ENCODE measurements around the gene PRELID3B. TPM values are rescaled to one million over a fixed set of nuclear protein-coding genes. Genes with fewer than 3 reads are reported as not detected.

PRELID3B gene
- total RNA-seq, 1 experiment from 2014 or later, result 85.1 TPM

- DNase-seq (ENCODE audit: low read depth), result no peak
These were observed 46.9 kb downstream of the PRELID3B start for GRCh38 chr20:58995461-58996225.

DNA sequence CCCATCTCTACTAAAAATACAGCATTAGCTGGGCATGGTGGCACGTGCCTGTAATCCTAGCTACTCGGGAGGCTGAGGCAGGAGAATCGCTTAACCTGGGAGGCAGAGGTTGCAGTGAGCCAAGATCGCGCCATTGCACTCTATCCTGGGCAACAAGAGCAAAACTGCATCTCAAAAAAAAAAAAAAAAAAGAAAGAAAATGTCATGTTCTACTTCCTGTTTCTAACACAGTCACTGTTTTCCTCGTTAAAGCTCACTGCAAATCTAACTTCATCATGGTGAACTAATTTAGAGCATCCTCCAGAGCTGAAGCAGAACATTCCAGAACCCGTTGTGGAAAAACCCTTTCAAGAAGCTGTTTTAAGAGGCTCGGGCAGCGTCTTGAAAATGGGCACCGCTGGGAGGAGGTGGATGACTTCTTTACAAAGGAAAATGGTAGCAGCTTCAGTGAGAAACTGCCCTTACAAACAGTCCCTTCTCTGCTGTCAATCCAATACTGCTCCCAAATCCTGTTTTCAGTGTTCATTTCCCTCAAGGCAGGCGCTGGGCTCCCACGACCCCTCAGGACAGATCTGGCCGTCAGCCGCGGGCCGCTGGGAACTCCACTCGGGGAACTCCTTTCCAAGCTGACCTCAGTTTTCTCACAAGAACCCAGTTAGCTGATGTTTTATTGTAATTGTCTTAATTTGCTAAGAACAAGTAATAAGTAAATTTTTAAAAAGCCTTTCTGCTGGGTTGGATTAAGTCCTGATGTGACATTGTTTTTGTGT, 48.0 kb downstream of the PRELID3B start:
- no peak for DNase-seq (ENCODE audit: low read depth)

DNA sequence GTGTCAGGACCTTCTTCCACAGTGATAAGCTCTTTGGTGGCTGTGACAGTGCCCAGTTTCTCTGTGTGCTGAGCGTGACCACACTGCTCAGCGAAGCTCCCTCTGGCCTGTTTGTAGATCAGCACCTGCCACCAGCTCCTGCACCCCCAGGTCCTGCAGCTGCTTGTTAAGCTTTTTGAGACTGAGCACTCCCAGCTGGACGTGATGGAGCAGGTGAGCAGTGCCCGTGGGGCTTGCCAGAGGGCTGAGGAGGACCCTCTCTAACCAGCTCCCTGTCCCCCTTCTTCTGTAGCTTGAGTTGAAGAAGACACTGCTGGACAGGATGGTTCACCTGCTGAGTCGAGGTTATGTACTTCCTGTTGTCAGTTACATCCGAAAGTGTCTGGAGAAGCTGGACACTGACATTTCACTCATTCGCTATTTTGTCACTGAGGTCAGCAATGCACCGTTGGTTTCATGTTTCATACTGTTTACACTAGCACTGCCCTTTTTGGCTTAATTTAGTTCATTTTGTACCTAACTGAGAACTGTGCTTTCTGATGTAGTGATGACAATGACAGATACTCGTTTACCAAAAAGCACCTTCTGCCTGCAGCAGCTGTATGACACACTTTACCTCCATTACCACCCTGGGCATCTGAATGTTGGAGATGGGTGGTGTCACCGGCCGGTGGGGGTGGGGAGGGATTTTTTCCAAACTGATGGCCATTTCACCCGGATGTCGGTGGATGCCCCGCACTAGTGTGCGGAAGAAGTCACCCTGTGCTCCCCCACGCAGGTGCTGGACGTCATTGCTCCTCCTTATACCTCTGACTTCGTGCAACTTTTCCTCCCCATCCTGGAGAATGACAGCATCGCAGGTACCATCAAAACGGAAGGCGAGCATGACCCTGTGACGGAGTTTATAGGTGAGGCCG, 49.0 kb downstream of the PRELID3B start:
- no peak for DNase-seq (ENCODE audit: low read depth)

DNA sequence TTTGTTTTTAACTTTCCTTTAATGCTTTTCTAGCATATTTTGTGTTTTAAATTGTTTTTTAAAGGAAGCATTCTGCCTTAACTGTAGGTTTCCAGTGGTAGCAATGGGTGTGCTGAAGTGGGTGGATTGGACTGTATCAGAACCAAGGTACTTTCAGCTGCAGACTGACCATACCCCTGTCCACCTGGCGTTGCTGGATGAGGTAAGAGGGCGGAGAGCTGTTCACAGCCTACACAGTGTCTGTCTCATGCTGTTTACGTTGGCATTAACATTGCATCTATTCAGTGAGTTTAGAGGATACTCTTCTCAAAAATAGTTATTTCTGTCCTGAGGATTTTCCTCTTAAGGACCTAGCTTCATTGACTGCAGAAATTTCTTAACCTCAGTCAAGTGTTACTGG, 49.7 kb downstream of the PRELID3B start:
- DNase-seq (ENCODE audit: low read depth), result no peak

DNA sequence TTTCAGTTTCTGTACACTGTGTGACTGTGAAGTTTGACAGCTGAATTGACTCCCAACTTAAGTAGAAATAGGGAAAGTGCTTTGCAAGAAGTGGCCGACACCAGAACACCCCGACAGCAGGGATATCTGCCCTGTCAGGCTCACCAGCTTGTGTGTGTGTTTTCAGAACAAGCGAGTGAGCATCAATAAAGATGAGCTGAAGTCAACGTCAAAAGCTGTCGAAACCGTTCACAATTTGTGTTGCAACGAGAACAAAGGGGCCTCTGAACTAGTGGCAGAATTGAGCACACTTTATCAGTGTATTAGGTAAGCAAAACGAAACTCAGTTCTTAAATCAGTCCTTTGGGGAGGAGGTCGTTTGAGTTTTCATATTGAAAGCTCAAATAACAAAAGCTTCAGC, 50.9 kb downstream of the PRELID3B start:
- no peak for DNase-seq (ENCODE audit: low read depth)

- no peak for DNase-seq (ENCODE audit: low read depth)
These were observed 51.7 kb downstream of the PRELID3B start for GRCh38 chr20:58990651-58991445.

DNA sequence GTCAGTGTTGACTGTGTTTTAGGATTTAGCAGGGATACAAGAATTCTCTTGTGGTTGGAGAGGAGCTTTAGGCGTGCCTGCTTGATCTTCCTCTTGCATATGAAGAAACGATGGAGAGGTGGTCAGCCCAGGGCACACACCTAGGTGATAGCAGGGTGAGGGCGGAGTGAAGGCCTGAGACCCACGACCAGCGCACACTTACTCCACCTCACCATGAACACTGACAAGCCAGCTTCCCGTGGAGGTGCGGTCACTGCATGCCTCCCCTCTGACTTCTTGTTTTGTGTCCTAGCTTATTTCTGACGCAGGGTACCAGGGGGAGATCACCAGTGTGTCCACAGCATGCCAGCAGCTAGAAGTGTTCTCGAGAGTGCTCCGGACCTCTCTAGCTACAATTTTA, 53.4 kb downstream of the PRELID3B start:
- DNase-seq (ENCODE audit: low read depth), result no peak

DNA sequence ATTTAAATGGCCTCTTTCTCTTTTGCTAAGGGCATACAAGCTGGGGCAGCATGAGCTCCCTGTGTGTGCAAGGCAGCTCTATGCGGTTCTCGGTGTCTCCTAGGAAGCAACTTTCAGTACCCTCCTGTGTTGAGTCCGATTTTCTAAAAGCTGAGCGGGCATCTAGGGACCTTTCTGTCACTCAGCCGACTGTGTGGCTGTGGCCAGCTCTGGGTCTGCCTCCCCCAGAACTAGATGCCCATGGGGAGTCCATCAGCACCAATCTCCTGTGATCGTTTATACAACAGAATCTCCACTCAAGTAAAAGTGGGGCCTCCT, 54.1 kb downstream of the PRELID3B start:
- DNase-seq (ENCODE audit: low read depth), result no peak

DNA sequence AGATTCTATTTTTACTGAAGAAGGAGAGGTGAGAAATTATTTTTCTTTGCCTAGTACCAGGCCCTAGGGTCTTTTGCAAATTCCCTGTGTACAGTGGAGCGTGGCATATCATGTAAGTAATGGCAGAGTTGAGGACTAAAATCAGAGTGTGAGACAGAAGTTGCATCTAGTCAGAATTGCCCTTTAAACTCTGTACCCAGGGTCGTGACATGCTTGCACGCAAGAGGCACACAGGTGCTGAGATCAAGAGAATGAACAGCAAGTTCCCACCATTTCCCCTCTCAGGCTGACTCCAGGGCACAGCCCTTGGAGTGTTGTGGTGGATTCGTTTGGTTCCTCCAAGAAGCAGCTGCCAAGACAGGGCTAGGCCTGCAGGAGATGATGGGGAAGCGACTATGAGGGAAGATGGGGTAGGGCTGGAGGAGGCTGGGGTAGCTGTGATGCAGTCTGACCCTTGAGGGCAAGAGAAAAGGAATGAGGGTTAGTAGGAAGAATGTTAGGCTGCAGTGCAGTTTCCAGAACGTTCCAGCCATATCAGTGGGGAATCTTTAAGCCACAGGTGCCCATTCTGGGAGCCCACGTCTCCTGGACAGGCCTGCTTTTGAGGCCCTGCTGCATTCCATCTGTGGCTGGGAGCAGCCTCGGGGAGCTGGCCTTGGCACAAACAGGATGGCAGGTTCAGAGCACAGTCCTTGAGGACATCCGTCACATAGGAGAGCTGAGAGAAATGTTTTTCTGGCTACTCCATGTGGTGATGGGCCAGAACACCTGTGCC, 54.6 kb downstream of the PRELID3B start:
- DNase-seq (ENCODE audit: low read depth), result no peak

GRCh38 chr20:58986968-58987517, 55.5 kb downstream of the PRELID3B start:
- DNase-seq (ENCODE audit: low read depth), result no peak

- DNase-seq (ENCODE audit: low read depth), result no peak
These were observed 56.2 kb downstream of the PRELID3B start for GRCh38 chr20:58986286-58986967.

DNA sequence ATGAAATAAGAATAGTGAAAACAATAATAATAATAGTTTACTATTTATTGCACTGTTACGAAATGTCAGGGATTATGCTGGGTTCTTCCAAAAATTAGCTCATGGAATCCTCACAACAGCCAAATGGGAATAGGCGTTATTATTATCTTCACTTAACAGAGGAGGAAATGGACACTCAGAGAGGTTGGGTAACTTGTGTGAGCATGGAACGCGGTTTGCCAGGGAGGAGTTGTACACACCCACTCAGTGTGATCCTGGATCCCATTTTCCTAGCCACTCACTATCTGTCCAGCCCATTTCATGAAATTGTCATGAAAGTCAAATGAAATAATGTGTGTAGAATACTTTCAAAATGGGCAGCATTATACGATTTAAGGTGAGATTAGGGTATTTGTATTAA, 56.9 kb downstream of the PRELID3B start:
- no peak for DNase-seq (ENCODE audit: low read depth)

GRCh38 chr20:58984691-58985090, 57.9 kb downstream of the PRELID3B start:
- DNase-seq (ENCODE audit: low read depth), result no peak

Other genes with a start within 250 kb of the PRELID3B start
- gene GNAS-AS1, start 191.9 kb downstream of the PRELID3B start, total RNA-seq (2014; rRNA removed; shearing (Covaris generic)), result 1.3 and 3.1 TPM in 2 replicates
- gene GNAS, start 190.1 kb downstream of the PRELID3B start, total RNA-seq (2014; rRNA removed; shearing (Covaris generic)), result 286 and 344 TPM in 2 replicates
- gene NELFCD, start 61.5 kb downstream of the PRELID3B start, total RNA-seq (2014; rRNA removed; shearing (Covaris generic)), result 33.6 and 40.3 TPM in 2 replicates
- gene CTSZ, start 35.5 kb downstream of the PRELID3B start, total RNA-seq (2014; rRNA removed; shearing (Covaris generic)), result 82.4 and 127 TPM in 2 replicates
- gene TUBB1, start 23.4 kb downstream of the PRELID3B start, total RNA-seq (2014; rRNA removed; shearing (Covaris generic)), result not detected in 2 replicates
- gene ATP5F1E, start 10.5 kb downstream of the PRELID3B start, total RNA-seq (2014; rRNA removed; shearing (Covaris generic)), result 26.1 and 44.4 TPM in 2 replicates
- gene ZNF831, start 121.0 kb upstream of the PRELID3B start, total RNA-seq (2014; rRNA removed; shearing (Covaris generic)), result not detected in 2 replicates

All from Daoy (cell line).